ENCODE data around the gene PSME3. TPM values are rescaled to one million over a fixed set of nuclear protein-coding genes. Genes with fewer than 3 reads are reported as not detected.

PSME3 gene
- total RNA-seq, 1 donor from 2014 or later: 60.8 TPM

DNA sequence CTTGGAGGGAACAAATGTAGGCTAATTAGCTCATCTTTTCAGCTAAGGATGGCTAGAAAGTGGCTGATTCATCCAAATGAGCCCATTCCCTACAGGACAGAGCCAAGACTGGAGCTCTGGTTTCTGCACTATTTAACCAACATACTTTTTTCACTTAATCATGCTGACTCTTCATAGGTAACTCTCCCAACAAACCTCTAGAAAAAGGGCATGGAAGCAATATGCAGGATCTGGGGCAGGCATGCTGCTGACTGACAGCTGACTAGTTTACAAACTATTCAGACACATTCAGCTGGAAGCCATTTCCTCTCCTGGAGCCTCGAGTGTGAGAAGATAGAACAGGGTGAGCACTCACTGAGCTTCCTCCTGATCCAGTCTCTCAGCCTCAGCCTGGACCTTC lies 15.3 kb upstream of the PSME3 start:
- peak in 1 of 2 donors; percentile 23 for DNase-seq (ENCODE audit: low read depth in 2 of 2)

DNA sequence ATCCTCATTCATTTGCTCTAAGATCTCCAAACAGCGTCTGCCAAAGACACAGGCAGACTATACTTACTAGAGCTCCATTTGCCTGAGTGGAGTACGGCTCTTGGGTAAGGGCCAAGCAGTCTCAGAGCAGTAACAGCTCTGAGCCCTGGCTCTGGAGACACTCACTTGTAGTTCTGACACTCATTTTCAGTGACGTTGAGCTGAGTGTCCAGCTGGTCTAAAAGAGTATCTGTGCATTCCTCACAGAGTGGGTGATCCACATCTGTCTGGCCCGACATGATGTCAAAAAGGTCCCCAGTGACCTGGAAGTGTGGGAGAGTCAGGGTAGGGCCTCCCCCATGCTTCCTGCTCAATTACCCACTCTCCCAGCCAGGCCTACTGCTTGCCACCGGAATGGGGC lies 14.8 kb upstream of the PSME3 start:
- no peak for DNase-seq (ENCODE audit: low read depth in 2 of 2)

DNA sequence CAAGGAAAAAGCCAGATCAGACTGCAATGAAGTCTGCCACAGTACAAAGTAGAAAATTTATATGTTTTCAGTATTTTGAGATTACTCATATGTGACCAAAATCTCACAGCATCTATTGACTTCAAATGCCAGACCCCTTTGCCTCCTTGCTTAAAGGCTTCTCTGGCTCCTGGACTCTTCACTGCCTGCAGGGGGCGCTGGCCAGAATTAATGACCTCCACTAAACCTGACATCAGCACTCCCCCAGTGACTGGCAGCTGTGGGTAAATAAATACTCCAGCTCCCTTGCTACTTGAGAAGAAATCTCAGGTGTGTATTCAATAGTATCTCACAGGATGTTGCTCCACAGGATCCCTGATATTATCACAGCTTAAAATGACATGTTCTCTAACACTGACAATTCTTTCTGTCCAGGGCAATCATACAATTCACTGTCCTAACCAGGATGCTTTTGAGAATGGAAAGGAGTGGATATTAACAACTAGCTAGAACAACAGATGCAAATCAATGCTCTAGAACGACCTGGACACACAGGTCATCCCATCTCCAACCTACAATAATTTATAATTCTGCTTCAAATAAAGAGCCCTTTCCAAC lies 13.2 kb upstream of the PSME3 start:
- DNase-seq (ENCODE audit: low read depth in 2 of 2): peak; percentile 48 to 78

DNA sequence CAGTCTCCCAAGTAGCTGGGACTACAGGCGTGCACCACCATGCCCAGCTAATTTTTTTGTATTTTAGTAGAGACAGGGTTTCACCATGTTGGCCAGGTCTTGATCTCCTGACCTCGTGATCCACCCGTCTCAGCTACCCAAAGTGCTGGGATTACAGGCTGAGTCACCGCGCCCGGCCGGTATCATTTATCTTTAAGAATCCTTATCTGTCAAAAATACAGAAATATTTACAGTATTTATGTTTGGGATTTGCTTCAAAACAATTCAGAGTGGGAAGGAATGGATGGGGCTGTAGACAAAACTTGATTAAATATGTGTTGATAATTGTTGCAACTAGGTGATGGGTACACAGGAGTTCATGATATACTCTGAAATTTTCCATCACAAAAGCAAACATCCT lies 12.0 kb upstream of the PSME3 start:
- DNase-seq (ENCODE audit: low read depth in 2 of 2): no peak

DNA sequence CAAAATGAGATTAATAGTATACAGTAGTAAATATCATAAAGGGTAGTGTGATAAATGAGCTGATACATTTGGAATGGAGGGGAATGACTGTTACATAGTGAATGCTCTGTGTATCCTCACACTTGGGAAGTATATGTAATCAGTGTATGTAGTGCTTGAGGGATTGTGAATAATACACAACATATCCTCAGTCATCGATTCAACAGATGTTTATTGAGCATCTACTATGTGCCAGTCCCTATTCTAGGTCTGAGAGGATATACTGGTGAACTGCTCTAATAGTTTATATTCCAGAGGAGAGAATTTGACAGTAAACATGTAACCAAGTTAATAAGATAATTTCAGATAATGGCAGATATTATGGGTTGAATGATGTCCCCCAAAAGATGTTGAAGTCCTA lies 5.7 kb upstream of the PSME3 start:
- no peak for DNase-seq (ENCODE audit: low read depth in 2 of 2)

DNA sequence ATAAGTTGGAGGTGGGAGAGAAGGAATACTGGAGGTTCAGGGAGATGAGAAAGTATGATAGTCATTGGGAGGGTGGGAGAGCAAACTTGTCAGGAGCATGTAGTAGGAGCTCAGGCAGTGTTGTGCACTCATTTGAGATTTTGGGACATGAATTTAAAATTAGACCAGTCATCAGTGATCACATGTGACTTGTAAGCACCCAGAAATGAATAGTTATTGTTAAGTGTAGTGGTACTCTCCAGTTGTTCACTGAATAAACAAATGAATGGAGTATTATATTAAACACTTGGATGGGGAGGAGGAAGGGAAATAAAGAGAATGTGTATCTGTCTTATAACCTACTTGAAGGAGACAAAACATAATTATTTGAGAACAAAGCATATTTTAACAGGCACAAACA lies 2.2 kb upstream of the PSME3 start:
- DNase-seq (ENCODE audit: low read depth in 2 of 2): no peak

DNA sequence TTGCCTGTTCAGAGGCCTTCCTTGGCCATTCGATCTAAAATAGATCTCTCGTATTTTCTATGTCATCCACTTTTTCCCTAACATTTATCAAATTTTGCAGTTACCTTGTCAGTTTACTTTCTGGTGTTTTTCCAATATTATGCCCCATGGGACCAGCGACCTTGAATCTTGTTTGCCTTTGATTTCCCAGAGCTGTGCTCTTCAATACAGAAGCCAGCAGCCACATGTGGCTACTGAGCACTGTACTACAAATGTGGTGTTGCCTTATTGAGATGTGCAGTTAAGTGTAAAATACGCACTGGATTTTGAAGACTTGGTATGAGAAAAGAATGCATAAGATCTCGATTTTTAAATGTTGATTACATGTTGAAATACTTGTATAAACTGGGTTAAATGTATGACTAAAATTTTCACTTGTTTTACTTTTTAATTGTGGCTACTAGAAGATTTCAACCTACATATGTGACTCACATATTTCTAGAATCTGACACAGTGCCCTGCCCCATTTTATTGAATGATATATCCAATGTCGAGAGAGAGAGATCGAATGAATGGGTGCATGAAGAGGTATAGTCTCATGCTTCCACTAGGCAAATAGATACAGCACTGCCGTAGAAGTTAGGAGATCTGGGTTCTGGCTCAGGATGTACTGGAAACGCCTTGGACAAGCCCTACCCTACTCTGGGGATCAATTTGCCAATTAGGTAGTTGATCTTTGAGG lies 824 bp upstream of the PSME3 start:
- DNase-seq (ENCODE audit: low read depth in 2 of 2): no peak

DNA sequence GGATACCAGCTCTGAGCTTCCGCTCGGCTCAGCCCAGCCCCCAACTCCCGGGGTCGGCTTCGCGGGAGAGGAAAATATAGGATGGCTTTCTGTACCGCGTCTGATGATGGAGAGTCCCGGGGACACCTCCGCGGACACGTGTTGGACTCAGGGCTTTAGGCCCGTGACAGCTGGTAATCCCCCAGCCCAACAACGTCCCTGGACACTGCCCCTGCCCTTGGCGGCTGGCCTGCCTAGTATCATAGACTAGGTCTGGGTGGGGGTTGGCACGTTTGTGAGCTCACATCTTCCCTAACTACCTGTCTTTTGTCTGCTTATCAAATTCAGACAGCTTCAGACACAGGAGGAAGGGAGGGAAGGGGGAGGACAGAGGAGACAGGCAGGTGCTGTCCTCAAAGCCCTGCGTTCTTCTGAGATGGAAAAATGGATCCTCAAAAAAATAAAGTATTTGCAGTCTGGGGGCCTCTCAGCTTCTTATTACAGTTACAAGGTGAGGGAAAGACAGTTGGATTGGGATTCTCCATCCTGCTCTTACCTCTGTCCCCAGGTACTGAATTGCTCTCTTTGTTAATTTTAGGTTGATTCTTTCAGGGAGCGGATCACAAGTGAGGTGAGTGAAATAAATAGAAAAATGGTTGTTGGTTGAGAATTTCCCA lies 698 bp downstream of the PSME3 start:
- DNase-seq (ENCODE audit: low read depth in 2 of 2): no peak

DNA sequence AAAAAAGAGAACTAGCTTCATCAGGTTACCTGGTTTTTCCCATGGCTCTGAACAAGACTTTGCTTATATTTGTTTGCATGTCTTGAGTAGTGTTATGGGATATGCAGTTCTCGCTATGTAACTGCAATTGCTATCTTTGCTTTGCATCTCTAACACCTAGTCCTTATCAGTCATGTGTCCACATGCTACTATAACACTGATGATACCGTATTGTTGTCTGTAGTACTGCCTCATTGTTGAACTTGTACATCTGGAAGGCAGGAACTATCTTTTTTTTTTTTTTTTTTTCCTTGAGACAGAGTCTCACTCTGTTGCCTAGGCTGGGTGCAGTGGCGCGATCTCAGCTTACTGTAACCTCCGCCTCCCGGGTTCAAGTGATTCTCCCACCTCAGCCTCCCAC lies 2.5 kb downstream of the PSME3 start:
- DNase-seq (ENCODE audit: low read depth in 2 of 2): no peak

DNA sequence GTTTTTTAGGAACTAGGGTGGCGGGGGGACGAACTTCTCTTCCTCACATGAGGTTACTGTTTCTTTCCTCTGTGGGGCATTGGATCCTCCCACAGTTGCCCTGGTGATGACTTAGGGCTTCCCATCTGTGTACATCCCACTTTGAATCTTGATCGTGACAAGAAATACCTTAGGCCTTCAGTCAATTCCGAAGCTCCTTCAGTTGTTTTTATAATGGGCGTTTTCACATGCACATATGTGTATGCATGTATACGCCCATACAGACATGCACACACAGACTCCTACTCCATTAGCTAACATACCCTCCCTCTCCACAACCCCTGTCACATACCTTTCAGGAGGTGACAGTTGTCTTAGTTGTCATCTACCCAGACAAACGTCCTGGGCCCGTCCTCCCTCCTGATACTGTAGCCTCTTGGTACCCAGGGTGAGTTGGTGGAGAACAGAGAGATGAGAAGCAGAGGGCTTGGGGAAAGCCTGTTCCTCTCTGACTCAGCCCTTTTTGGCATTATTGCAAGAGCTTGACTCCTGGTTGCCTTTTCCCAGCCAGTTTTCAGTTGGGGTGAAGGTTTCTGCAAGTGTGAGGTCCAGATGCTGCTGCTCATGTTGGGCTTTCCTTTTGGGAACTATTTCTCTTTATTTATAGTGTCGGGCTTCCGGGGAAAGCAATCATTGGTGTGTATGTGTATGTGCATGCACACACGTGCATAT lies 8.9 kb downstream of the PSME3 start:
- DNase-seq (ENCODE audit: low read depth in 2 of 2): no peak

DNA sequence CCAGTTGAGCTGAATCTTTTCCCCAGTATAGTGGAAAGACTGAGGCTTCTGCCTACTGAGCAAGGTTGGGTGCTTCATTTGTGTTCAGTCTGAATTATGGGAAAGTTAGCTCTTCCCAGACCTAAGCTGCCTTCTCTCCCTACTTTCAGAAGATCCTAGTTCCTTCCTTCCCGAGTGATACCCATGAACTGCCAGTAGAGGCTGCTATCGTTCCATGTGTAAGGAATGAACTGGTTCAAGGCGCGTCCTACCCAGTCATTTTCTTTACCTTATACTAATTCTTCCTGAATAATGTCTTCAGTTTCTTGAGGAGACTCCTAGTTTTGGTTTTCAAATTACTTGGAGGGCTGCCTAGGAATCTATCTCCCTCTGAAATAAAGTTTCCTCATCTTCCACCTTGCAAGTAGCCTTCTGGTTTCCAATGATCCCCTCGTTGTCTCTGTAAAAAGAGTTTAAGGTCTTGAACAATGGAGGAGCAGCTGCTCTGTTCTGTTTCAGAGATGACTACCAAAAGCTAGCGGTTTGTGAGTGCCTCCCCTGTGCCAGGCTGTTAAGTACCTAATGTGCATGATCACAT lies 10.2 kb downstream of the PSME3 start:
- DNase-seq (ENCODE audit: low read depth in 2 of 2): peak; percentile 55 to 78

DNA sequence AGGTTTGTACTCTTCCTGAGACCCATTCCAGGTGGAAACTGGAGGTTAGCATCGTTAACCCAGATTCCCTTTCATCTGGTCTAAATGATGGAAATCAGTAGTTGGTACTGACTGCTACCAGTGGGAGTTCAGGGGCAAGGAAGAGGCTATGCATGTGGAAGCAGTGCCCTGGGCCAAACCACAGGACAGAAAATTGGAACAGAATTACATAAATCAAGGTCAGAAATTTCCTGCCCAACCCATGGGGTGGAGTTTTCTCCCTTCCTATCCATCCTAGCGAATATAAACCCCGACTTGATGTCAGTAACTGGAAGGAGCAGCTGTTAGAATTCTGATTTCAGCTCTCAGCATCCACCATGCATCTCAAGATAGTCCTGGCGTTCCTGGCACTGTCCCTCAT lies 11.1 kb downstream of the PSME3 start, which contains the start of gene AOC2:
Gene AOC2 (plus strand): TSS at position 310 of the 400 bp plus-strand sequence. CDS start 47 bp downstream, at position 357.
- DNase-seq (ENCODE audit: low read depth in 2 of 2): no peak

DNA sequence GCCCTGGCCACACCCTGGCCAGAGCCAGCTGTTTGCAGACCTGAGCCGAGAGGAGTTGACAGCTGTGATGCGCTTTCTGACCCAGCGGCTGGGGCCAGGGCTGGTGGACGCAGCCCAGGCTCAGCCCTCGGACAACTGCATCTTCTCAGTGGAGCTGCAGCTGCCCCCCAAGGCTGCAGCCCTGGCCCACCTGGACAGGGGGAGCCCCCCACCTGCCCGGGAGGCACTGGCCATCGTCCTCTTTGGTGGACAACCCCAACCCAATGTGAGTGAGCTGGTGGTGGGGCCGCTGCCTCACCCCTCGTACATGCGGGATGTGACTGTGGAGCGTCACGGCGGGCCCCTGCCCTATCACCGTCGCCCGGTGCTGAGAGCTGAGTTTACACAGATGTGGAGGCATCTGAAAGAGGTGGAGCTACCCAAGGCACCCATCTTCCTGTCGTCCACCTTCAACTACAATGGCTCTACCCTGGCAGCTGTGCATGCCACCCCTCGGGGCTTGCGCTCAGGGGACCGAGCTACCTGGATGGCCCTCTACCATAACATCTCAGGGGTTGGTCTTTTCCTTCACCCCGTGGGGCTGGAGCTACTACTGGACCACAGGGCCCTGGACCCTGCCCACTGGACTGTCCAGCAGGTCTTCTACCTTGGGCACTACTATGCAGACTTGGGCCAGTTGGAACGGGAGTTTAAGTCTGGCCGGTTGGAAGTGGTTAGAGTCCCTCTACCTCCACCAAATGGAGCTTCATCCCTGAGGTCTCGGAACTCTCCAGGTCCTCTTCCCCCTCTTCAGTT lies 11.8 kb downstream of the PSME3 start:
- DNase-seq (ENCODE audit: low read depth in 2 of 2): no peak

DNA sequence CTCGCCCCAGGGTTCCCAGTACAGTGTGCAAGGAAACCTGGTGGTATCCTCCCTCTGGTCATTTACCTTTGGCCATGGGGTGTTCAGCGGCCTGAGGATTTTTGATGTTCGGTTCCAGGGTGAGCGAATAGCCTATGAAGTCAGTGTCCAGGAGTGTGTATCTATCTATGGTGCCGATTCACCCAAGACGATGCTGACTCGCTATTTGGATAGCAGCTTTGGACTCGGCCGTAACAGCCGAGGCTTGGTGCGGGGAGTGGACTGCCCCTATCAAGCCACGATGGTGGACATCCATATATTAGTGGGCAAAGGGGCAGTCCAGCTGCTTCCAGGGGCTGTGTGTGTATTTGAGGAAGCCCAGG lies 12.3 kb downstream of the PSME3 start:
- DNase-seq (ENCODE audit: low read depth in 2 of 2): no peak

DNA sequence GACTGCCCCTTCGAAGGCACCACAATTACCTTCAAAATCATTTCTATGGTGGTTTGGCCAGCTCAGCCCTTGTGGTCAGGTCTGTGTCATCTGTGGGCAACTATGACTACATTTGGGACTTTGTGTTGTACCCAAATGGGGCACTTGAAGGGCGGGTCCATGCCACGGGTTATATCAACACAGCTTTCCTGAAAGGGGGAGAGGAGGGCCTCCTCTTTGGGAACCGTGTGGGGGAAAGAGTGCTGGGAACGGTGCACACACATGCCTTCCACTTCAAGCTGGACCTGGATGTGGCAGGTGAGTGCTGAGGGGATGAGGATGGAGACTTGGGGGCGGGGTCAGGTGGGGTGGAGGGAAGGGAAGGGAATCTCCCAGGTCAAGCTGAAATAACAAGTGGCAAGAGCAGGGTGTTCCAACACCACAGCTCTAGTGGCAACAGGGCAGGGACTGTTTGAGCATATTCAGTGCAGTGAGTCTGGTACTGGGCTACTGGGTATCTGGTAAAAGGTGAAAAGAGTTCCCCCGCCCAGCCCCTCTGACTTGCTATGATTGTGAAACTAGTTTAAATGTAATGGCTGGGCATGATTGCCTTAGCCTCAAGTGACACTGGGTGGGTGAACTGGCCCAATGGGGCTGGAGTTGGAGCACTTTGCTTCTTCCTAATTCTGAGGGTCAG lies 12.9 kb downstream of the PSME3 start:
- no peak for DNase-seq (ENCODE audit: low read depth in 2 of 2)

DNA sequence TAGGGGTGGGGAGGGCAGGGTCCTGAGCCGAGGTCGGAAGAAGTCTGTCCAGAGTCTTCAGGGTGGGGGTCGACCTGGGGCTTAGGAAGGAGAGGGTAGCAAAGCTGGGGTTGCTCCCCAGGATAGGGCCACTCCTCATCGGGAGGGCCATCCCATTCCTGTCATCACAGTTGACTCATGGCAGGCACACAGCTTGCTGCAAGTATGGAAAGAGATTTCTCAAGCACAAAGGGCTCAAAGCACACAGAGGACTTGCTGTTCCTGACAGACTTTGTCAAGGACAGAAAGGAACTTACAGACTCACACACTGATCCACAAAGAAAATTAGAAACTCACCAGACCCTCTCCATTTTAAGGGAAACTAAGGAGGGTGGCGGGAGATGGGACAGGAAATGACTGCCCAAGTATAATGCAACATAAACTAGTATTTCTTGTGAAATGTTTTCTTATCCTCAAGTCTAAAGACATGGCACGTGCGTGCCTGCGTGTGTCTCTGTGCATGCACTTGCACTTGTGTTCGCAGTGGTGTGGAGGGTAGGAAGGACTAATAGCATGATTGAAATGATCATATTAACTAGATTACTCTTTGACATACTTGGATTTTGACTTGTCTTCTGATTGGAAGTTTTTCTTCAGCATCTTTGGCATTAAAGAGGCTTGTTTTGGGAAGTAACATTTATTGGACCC lies 13.5 kb downstream of the PSME3 start:
- DNase-seq (ENCODE audit: low read depth in 2 of 2): no peak

DNA sequence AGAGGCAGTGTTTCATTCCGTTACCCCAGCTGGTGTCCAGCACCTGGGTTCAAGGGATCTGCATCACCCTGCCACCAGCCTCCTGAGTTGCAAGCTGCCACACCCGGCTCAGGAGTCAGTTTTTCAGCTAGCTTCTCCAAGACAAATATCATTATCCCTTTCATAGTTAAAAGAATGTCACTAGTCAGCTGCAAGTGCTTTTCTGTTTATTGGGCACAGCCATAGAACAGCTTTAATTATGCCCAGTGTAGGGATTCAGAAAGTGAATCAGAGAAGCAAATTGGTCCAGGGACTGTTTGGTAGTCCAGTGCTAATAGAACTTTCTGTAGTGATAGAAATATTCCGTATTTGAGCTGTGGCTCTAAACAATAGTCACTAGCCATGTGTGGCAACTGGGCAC lies 14.9 kb downstream of the PSME3 start:
- DNase-seq (ENCODE audit: low read depth in 2 of 2): no peak

DNA sequence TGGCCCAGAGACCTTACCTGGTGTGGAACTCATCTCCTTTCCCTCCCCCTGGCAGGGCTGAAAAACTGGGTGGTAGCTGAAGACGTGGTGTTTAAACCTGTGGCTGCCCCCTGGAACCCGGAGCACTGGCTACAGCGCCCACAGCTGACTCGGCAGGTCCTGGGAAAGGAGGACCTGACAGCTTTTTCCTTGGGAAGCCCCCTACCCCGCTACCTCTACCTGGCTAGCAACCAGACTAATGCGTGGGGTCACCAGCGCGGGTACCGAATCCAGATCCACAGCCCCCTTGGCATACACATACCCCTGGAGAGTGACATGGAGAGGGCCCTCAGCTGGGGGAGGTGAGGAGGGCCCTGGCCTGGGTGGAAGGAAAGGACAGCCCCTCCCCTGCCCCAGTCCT lies 15.8 kb downstream of the PSME3 start:
- no peak for DNase-seq (ENCODE audit: low read depth in 2 of 2)

DNA sequence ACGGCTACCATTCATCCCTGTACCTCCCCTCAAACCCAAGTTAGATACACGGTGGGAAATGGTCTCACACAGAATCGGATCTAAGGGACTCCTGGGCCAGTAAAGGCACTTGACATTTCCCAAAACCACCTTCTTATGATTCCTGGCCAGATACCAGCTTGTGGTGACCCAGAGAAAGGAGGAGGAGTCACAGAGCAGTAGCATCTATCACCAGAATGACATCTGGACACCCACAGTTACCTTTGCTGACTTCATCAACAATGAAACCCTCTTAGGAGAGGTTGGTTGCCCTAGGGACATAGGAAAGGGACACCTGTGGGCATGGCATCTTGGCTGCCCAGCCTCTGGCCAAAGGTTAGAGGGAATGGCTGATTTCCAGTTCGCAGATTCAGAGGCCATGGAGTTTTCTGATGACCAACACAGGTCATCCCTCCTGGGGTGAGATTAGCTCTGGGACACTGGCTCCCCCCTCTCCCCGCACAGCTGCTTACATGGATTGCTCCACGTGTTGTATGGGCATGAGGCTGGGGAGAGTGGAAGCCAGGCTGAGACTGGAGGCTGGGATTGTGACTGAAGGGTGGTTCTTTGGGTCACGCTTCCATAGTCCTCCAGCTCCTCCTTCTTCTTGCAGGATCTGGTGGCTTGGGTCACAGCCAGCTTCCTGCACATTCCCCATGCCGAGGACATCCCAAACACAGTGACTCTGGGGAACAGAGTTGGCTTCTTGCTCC lies 16.4 kb downstream of the PSME3 start:
- DNase-seq (ENCODE audit: low read depth in 2 of 2): no peak

Data from dermis microvascular lymphatic vessel endothelial cell (primary cell).